ENCODE results near the gene LARP6. TPM values are rescaled to one million over a fixed set of nuclear protein-coding genes. Genes with fewer than 3 reads are reported as not detected.

Gene LARP6
- total and polyA plus RNA-seq, 3 donors from 2014 or later: 49.6 to 105 (median 57.1) TPM

- TF ChIP-seq POLR2A (IDR thresholded peaks at IDR 0.05): no peak
- TF ChIP-seq CTCF (IDR thresholded peaks at IDR 0.05): no peak
- no peaks in the 10 kb centered on the region for H3K4me1 ChIP-seq
- intact Hi-C loops (cut with DNase I; ENCODE audit: low total_unique reads): no loop called here
- no peak overlapping the region for H3K27ac ChIP-seq
- H3K4me3 ChIP-seq: no peak overlapping the region
- no peaks in the 10 kb centered on the region for H3K36me3 ChIP-seq (ENCODE audit: low read depth, missing control alignments)
- WGBS, 2 donors: 88 to 89% methylated on average over 2 of the region's 2 CpGs
- H3K27me3 ChIP-seq: no peaks in the 10 kb centered on the region
- H3K9me3 ChIP-seq: no peaks in the 10 kb centered on the region
- DNase-seq: no peak
These were observed 28.4 kb upstream of the LARP6 start for GRCh38 chr15:70882361-70882760.

DNA sequence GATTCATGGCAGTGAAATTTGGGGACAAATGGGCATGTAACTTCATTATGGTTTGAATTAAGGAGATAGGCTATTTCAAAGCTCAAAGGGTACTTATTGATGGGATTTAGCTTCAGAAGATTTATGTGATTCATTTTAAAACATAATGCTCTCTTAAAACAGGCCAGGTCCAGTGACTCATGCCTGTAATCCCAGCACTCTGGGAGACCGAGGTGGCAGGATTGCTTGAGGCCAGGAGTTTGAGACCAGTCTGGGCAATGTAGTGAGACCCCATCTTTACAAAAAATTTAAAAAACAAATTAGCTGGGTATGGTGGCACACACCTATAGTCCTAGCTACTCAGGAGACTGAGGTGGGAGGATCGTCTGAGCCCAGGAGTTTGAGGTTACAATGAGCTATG, 26.8 kb upstream of the LARP6 start:
- TF ChIP-seq POLR2A (IDR thresholded peaks at IDR 0.05) (no peak), CTCF (IDR thresholded peaks at IDR 0.05) (no peak)
- H3K4me1 ChIP-seq: no peaks in the 10 kb centered on the region
- H3K4me3 ChIP-seq: no peak overlapping the region
- no peaks in the 10 kb centered on the region for H3K27me3 ChIP-seq
- no peaks in the 10 kb centered on the region for H3K9me3 ChIP-seq
- no peak overlapping the region for H3K27ac ChIP-seq
- DNase-seq: no peak
- WGBS, 2 donors: 92 to 95% methylated on average over 2 of the region's 2 CpGs
- no peaks in the 10 kb centered on the region for H3K36me3 ChIP-seq (ENCODE audit: low read depth, missing control alignments)
- intact Hi-C loops (cut with DNase I; ENCODE audit: low total_unique reads): no loop called here

DNA sequence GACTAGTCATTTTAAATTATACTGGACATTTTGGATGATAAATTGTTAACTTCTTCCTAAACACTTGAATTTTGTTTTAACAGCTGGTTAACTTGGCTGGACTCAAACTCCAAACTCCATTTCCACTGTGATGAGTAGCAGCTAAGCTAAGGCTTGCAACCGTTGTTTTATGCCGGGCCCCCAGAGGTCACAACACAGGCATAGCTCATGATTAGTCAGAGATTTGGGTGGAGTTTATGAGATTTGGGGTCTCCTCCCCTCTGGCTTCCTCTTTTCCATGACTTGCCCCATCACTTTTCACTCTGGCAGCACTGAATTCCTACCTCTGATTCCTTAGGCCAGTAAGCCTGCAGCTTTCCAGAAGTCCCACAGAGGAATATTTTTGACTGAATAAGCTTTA, 25.4 kb upstream of the LARP6 start:
- DNase-seq: no peak
- 59 to 78% methylated on average over 2 of the region's 2 CpGs for WGBS, 2 donors
- no peaks in the 10 kb centered on the region for H3K36me3 ChIP-seq (ENCODE audit: low read depth, missing control alignments)

GRCh38 chr15:70876683-70877082, 22.7 kb upstream of the LARP6 start:
- Histone ChIP-seq H3K27ac (no peak overlapping the region), H3K4me3 (no peak overlapping the region), H3K36me3 (ENCODE audit: low read depth, missing control alignments) (no peaks in the 10 kb centered on the region), H3K27me3 (no peaks in the 10 kb centered on the region), H3K9me3 (no peaks in the 10 kb centered on the region), H3K4me1 (no peaks in the 10 kb centered on the region)
- intact Hi-C loops (cut with DNase I; ENCODE audit: low total_unique reads): no loop called here
- 85 to 87% methylated on average over 2 of the region's 2 CpGs for WGBS, 2 donors
- no peak for TF ChIP-seq POLR2A (IDR thresholded peaks at IDR 0.05)
- TF ChIP-seq CTCF (IDR thresholded peaks at IDR 0.05): no peak
- DNase-seq: no peak

More for the DNA sequence above, 25.4 kb upstream of the LARP6 start:
- no peaks in the 10 kb centered on the region for H3K27me3 ChIP-seq
- no peaks in the 10 kb centered on the region for H3K4me1 ChIP-seq
- no peak overlapping the region for H3K4me3 ChIP-seq
- no peak overlapping the region for H3K27ac ChIP-seq
- no peaks in the 10 kb centered on the region for H3K9me3 ChIP-seq
- TF ChIP-seq CTCF (IDR thresholded peaks at IDR 0.05) (no peak), POLR2A (IDR thresholded peaks at IDR 0.05) (no peak)
- intact Hi-C loops (cut with DNase I; ENCODE audit: low total_unique reads): no loop called here

- intact Hi-C loops (cut with DNase I; ENCODE audit: low total_unique reads): no loop called here
- Histone ChIP-seq H3K36me3 (ENCODE audit: low read depth, missing control alignments) (no peaks in the 10 kb centered on the region), H3K27me3 (no peaks in the 10 kb centered on the region), H3K4me1 (no peaks in the 10 kb centered on the region), H3K27ac (no peak overlapping the region), H3K9me3 (no peaks in the 10 kb centered on the region), H3K4me3 (no peak overlapping the region)
- no peak for DNase-seq
- TF ChIP-seq CTCF (IDR thresholded peaks at IDR 0.05) (no peak), POLR2A (IDR thresholded peaks at IDR 0.05) (no peak)
- 82 to 88% methylated on average over 3 of the region's 3 CpGs for WGBS, 2 donors
These were observed 22.1 kb upstream of the LARP6 start for GRCh38 chr15:70876011-70876410.

All from testis (tissue), 3 donors.